GM19035 (cell line): ENCODE data around the gene GNGT1.
"Not testable (repeated sequence)": the region's sequence is repeated elsewhere in the genome, so short reads cannot be mapped to it uniquely, and the experiment has no call there.

Experiments
- ATAC-seq: cut with Tn5 transposase; IDR thresholded peaks from one replicate; pipeline ENCODE4 v1.9.1; 2021; ENCODE audit not compliant: unreplicated experiment

Gene GNGT1

GRCh38 chr7:93902777-93903423 lies 3.5 kb upstream of the GNGT1 start:
- ATAC-seq, result no peak

DNA sequence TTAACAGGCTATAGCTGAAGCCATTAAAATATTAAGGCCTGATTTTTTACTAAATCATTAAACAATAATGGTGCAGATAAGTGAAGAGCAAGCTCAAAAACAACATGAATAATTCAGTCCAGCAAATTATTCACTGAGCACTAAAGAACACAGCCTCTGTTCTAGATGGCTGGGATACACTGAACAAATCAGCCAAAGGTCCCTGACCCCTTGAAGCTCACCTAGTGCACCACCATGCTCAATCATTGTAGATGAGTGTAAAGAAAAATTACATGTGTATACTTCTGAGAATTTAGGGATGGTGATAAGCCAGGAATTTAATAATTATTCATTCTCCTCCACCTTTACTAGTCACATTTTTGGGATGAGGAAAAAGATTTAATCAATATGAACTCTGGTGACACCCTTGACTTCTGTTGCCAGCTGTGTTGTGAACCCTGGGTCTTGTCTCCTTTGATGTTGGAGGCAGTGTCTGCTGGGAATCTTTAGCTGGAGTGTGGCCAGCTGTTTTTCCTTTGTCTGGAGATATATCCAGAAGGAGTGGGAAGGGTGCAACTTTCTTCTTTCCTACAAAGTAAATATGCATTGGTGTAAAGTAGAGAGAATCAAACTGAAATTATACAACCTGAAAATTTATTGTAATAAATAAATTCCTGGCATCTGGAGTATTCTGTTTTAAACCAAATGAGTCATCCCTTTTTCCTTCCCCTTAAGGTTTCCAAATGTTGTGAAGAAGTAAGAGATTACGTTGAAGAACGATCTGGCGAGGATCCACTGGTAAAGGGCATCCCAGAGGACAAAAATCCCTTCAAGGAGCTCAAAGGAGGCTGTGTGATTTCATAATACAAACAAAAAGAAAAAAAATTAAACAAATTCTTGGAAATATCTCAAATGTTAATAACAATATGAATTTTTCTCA lies 4.0 kb downstream of the GNGT1 start:
- ATAC-seq, result no peak

GRCh38 chr7:93911242-93911641 lies 4.9 kb downstream of the GNGT1 start:
- ATAC-seq, result not testable (repeated sequence)

GRCh38 chr7:93911661-93912060 lies 5.3 kb downstream of the GNGT1 start:
- ATAC-seq, result not testable (repeated sequence)

DNA sequence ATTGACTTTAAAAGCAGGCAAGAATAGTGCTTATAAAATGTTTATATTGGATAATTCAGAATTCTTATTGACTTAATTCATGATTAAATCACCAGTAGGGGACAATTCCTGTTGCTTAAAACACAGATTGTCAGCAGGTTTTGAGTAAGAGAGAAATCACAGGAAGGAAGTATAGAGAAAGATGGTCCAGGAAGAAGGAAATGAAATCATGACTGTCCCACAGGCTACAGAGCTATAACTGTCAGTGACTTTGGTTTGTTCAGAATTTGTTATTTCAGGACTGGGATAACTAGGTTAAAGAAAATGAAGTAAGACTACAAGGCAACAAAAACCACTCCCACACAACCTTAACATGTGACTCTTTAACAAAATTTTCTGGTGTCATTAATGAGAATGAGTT lies 6.8 kb downstream of the GNGT1 start:
- ATAC-seq, result no peak

- no peak for ATAC-seq
These were observed 8.3 kb downstream of the GNGT1 start for GRCh38 chr7:93914581-93915066.

- ATAC-seq, result not testable (repeated sequence)
These were observed 9.0 kb downstream of the GNGT1 start for GRCh38 chr7:93915206-93915842.

DNA sequence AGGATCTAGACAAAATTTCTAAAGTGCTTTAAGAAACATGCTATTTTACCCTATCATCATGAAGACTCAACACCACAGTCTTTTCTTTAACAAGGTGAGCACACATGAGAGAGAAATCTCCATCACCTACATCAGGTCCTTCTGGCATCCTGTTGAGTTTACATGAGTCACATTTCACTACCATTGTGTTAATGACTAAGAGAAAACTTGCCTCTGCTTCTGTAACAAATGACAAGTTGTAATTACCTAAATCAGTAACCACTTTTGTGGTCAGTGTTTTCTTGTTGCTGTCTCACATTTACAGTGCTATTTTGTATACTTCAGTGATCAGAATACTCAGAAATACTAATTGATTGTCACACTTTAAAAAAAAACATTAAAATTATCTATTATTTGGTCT lies 9.5 kb downstream of the GNGT1 start:
- not testable (repeated sequence) for ATAC-seq

GRCh38 chr7:93916315-93916714 lies 9.9 kb downstream of the GNGT1 start:
- not testable (repeated sequence) for ATAC-seq

DNA sequence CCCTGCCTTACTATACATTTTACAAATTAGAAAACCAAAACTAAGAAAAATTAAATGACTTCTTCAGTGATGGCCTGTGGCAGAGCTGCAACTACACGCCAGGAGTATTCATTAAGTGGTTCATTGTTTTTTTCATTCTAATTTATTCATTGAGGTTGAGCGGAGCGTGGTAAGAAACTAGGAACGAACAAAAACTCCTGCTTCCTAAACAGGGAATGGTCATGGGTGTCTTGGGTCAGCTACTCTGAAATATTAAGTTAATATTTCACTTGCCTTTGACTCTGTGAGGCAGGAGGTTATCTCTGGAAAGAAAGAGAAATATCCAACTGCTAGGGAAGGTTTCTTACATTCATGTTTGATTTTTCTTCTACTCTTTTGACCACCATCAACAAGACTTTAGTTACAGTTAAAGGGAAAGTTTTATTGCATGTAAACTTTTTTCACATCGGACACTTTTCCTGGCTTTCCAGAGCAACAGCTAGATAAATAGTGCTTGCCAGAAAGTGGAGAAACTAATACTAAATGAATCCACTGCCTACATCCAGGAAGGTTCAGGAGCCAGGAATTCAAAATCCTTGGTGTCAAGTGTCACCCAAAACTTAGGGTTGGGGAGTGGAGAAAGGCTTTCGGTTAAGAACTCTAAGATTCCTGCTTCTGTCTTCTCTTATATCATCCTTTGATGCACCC lies 14.3 kb downstream of the GNGT1 start:
- ATAC-seq, result no peak

DNA sequence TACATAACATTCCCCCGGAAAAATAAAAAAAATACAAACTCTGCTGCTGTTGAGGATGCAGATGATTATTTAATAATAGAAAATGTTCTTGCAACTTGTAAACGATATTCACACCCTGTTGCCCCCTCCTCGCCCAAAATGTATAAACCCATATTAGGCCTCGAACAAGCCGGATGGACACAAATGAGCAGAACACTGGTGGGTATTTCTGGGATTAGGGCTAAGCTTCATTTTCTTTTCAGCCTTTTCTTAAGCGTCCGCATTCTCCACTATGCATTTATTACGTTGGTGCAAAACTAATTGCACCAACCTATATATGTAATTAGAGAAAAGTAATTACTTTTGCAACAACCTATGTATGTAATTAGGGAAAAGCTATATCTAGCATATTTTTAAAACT lies 14.8 kb downstream of the GNGT1 start:
- no peak for ATAC-seq

- peak; percentile 88 for ATAC-seq
These were observed 15.5 kb downstream of the GNGT1 start, which contains the start of gene GNG11 for GRCh38 chr7:93921607-93922566. Gene GNG11 (plus strand): TSS chr7:93921735. CDS start chr7:93922138, 403 bp downstream.

- no peak for ATAC-seq
These were observed 16.9 kb downstream of the GNGT1 start for GRCh38 chr7:93923296-93923695.

DNA sequence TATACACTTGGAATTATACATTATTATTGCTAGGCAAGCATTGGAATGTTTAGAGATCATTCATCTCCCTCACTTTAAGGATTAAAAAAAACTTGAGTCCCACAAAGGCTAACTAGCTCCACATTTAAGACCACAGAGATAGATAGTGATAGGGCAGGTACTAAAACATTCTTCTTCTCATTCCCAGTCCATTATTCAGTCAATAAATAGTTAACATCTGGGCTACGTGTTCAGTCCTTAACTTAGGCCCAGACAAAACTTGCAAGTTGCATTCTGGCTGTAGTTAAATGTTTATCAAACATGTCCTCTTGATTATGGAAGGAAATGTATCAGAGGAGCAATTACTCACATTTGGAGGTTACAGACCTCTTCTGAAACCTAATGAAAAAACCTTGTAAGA lies 17.6 kb downstream of the GNGT1 start:
- no peak for ATAC-seq

- no peak for ATAC-seq
These were observed 20.4 kb downstream of the GNGT1 start for GRCh38 chr7:93926800-93927199.

DNA sequence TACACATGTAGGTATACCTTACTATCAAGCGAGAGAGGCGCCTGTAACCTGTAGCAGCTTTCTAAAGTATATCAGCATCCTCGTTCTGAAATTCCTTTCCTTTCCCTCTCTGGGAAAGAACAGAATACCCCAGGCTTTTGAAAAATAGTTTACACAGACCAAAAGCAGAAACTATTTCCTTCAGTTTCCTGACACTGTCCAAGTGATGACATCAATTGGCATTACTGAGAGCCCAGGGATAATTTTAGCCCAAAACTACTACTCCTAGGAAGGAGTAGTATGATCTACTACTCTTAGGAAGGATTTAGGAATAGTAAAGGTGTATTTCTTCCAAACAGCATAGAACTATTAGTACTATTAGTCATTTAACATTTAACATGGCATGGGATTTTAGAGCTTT lies 21.2 kb downstream of the GNGT1 start:
- ATAC-seq, result no peak

GRCh38 chr7:93931655-93932054 lies 25.3 kb downstream of the GNGT1 start:
- no peak for ATAC-seq

- ATAC-seq, result no peak
These were observed 26.8 kb downstream of the GNGT1 start for GRCh38 chr7:93933156-93933555.

DNA sequence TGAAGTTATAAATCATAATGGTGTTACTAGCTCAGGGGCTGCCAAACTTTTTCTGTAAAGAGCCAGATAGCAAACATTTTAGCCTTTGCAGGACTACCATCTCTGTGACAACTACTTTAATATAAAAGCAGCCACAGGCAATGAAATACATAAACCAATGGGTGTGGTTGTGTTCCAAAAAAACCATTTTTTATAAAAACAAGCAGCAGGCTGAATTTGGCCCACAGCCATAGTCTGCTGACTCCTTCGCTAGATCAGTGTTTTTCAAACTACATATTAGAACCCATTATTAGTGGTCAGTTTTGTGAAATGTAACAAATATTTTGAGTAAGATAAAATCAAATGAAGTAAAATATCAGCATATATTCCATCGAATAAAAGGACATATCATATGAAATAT lies 28.7 kb downstream of the GNGT1 start:
- no peak for ATAC-seq

GRCh38 chr7:93937818-93938217 lies 31.5 kb downstream of the GNGT1 start:
- ATAC-seq, result no peak
